CD4-positive, alpha-beta T cell (primary cell): Measurements from ENCODE around the gene COQ8B. TPM values are rescaled to one million over a fixed set of nuclear protein-coding genes. Genes with fewer than 3 reads are reported as not detected.
"Not testable (repeated sequence)": the region's sequence is repeated elsewhere in the genome, so short reads cannot be mapped to it uniquely, and the experiment has no call there.

ENCODE experiments used
- ATAC-seq: fragments of 200-7000 bp; cut with Tn5 transposase; one replicate; pipeline ENCODE4 v1.10.0; 2022; ENCODE audit warnings: mild to moderate bottlenecking; ENCODE audit not compliant: poor library complexity
- CTCF ChIA-PET: fragments of 350-600 bp; sonication (Branson Sonifier 250); formaldehyde crosslinking; loops from one replicate; lab custom pipeline; 2021; ENCODE audit warnings: antibody characterized with exemption, inconsistent platforms; lab: Charles Lee
- POLR2A ChIA-PET: fragments of 350-600 bp; sonication (Branson Sonifier 250); formaldehyde crosslinking; loops from one replicate; lab custom pipeline; 2021; ENCODE audit warnings: antibody characterized with exemption, inconsistent platforms; lab: Charles Lee
- DNase-seq, 14 experiments: peaks; one replicate each; pipeline ENCODE4 v3.0.0-alpha.2; 2013 to 2020; ENCODE audit warnings: mixed read lengths in 2 of 14
- H3K27ac ChIP-seq, 2 donors: one replicate each; pipeline versions ENCODE4 v1.5.1 to v1.7.0; 2013; ENCODE audit warnings: low read length in 2 of 2, low read depth in 1 of 2, mild to moderate bottlenecking in 1 of 2
- H3K27me3 ChIP-seq, 2 experiments: 1 replicate in 1 of 2; 2 replicates in 1 of 2; pipeline versions ENCODE4 v1.6.1 to v1.7.0; 2013; ENCODE audit warnings: low read length in 2 of 2, control low read depth in 1 of 2, mild to moderate bottlenecking in 1 of 2, moderate library complexity in 1 of 2; ENCODE audit not compliant: insufficient read depth in 2 of 2, control insufficient read depth in 1 of 2
- H3K36me3 ChIP-seq: one replicate; pipeline ENCODE4 v1.6.1; 2013; ENCODE audit warnings: low read length, control low read depth; ENCODE audit not compliant: insufficient read depth
- H3K4me1 ChIP-seq: one replicate; pipeline ENCODE4 v1.6.1; 2013; ENCODE audit warnings: low read length, control low read depth; ENCODE audit not compliant: insufficient read depth
- H3K4me3 ChIP-seq: one replicate; pipeline ENCODE4 v1.5.1; 2013; ENCODE audit warnings: mild to moderate bottlenecking, low read length, moderate library complexity
- H3K9me3 ChIP-seq, 2 experiments: 1 replicate in 1 of 2; 2 replicates in 1 of 2; pipeline versions ENCODE4 v1.6.1 to v1.7.0; 2013; ENCODE audit warnings: low read length in 2 of 2, mild to moderate bottlenecking in 2 of 2, control low read depth in 1 of 2, moderate library complexity in 1 of 2; ENCODE audit not compliant: control insufficient read depth in 1 of 2, insufficient read depth in 1 of 2
- H3K27ac Mint-ChIP-seq: one replicate; pipeline ENCODE4 v1.8.0; 2020; ENCODE audit warnings: mixed read lengths
- H3K27me3 Mint-ChIP-seq: one replicate; pipeline ENCODE4 v1.8.0; 2021; ENCODE audit warnings: mixed read lengths
- H3K36me3 Mint-ChIP-seq: one replicate; pipeline ENCODE4 v1.8.0; 2021; ENCODE audit warnings: low read depth, mixed read lengths
- H3K4me1 Mint-ChIP-seq: one replicate; pipeline ENCODE4 v1.8.0; 2021; ENCODE audit warnings: low read depth, mixed read lengths
- H3K4me3 Mint-ChIP-seq: one replicate; pipeline ENCODE4 v1.8.0; 2020; ENCODE audit warnings: mild to moderate bottlenecking, mixed read lengths
- H3K9me3 Mint-ChIP-seq: one replicate; pipeline ENCODE4 v1.8.0; 2020; ENCODE audit warnings: mixed read lengths
- intact Hi-C, 2 experiments: fragments of 100-400 bp; cut with DNase I in 1 of 2; cut with micrococcal nuclease in 1 of 2; formaldehyde crosslinking; loops; one replicate each; pipeline versions ENCODE4 v1.15.1 to v1.9.0; 2023 to 2025; cut with DNase I, micrococcal nuclease
- total RNA-seq, 174 experiments: library from RNA in 2 of 174; stranded (reverse) in 2 of 174; gene quantifications; one replicate each; pipeline ENCODE4 v1.2.3 and lab custom pipeline; 2021 to 2026
- TF ChIP-seq, protein P1 (sequence below): fragments of 200-600 bp; IDR thresholded peaks from one replicate; pipeline ENCODE4 v1.8.0; 2022; ENCODE audit warnings: antibody characterized with exemption, mild to moderate bottlenecking

COQ8B gene
- total RNA-seq, 2 experiments from 2014 or later = 16.4 to 18.3 TPM

DNA sequence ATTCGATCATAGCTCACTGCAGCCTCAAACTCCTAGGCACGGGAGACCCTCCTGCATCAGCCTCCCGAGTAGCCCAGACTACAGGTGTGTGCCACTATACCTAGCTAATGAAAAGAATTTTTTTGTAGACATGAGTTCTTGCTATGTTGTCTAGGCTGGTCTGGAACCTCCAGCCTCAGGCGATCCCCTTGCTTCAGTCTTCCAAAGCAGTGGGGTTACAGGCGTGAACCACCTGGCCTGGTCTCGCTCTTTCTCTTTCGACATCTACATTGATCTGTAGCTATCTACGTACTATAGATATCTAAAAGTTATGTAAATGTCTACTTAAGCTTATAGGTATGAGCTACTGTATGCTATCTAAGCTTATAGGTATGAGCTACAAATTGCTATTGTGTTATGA is 58.7 kb downstream of the COQ8B start:
- Histone ChIP-seq H3K27me3 (no peaks in the 10 kb centered on the region), H3K4me3 (no peak overlapping the region), H3K27ac (no peak overlapping the region), H3K4me1 (peaks cover 7% of the 10 kb centered on the region), H3K36me3 (no peaks in the 10 kb centered on the region), H3K9me3 (no peaks in the 10 kb centered on the region)
- DNase-seq = no peak
- H3K9me3 Mint-ChIP-seq = no peaks in the 10 kb centered on the region
- H3K36me3 Mint-ChIP-seq = no peaks in the 10 kb centered on the region
- no peaks in the 10 kb centered on the region for H3K27me3 Mint-ChIP-seq
- POLR2A ChIA-PET = no interaction called here
- ATAC-seq = no peak
- TF ChIP-seq, protein P1, sequence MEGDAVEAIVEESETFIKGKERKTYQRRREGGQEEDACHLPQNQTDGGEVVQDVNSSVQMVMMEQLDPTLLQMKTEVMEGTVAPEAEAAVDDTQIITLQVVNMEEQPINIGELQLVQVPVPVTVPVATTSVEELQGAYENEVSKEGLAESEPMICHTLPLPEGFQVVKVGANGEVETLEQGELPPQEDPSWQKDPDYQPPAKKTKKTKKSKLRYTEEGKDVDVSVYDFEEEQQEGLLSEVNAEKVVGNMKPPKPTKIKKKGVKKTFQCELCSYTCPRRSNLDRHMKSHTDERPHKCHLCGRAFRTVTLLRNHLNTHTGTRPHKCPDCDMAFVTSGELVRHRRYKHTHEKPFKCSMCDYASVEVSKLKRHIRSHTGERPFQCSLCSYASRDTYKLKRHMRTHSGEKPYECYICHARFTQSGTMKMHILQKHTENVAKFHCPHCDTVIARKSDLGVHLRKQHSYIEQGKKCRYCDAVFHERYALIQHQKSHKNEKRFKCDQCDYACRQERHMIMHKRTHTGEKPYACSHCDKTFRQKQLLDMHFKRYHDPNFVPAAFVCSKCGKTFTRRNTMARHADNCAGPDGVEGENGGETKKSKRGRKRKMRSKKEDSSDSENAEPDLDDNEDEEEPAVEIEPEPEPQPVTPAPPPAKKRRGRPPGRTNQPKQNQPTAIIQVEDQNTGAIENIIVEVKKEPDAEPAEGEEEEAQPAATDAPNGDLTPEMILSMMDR = no peak
- peaks cover 9% of the 10 kb centered on the region for H3K4me1 Mint-ChIP-seq
- intact Hi-C loops = no loop called here
- no peak overlapping the region for H3K27ac Mint-ChIP-seq
- CTCF ChIA-PET = interaction anchor here (1.2 kb wide), 1 partner anchor 23 kb away, joined by 3 read pairs; no protein-coding TSS in a partner anchor
- H3K4me3 Mint-ChIP-seq = no peak overlapping the region

DNA sequence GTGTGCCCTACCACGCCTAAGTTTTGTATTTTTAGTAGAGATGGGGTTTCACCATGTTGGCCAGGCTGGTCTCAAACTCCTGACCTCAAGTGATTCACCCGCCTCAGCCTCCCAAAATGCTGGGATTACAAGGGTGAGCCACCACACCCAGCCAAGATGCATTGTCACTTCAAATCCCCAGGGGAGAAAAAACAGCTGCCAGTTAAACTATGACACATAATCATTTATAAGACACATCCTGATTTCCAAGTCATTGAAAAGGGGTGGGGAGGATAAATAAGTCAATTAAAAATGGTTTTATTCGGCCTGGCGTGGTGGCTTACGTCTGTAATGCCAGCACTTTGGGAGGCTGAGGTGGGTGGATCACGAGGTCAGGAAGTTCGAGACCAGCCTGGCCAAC is 61.0 kb downstream of the COQ8B start:
- H3K4me3 Mint-ChIP-seq, H3K9me3 Mint-ChIP-seq, intact Hi-C loops, ATAC-seq, H3K36me3 Mint-ChIP-seq, H3K4me1 Mint-ChIP-seq, H3K27ac ChIP-seq, POLR2A ChIA-PET, H3K9me3 ChIP-seq, H3K27me3 ChIP-seq, H3K4me1 ChIP-seq, H3K27ac Mint-ChIP-seq, H3K27me3 Mint-ChIP-seq, H3K36me3 ChIP-seq, DNase-seq, H3K4me3 ChIP-seq: not testable (repeated sequence)
- CTCF ChIA-PET = interaction anchor here (0.7 kb wide), 1 partner anchor 961 kb away, joined by 3 read pairs; no protein-coding TSS in a partner anchor

DNA sequence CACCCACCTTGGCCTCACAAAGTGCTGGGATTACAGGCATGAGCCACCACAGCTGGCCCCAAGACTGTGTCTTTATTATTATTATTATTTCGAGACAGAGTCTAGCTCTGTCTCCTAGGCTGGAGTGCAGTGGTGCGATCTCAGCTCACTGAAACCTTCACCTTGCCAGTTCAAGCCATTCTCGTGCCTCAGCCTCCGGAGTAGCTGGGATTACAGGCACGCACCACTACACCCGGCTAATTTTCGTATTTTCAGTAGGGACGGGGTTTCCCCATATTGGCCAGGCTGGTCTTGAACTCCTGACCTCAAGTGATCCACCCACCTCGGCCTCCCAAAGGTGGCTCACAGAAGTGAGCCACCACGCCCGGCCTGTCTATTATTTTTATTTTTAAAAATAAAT is 64.4 kb downstream of the COQ8B start:
- H3K4me3 Mint-ChIP-seq, H3K9me3 Mint-ChIP-seq, H3K4me1 Mint-ChIP-seq, ATAC-seq, H3K27me3 ChIP-seq, H3K9me3 ChIP-seq, intact Hi-C loops, CTCF ChIA-PET, H3K4me3 ChIP-seq, H3K27me3 Mint-ChIP-seq, H3K36me3 ChIP-seq, DNase-seq, POLR2A ChIA-PET, H3K36me3 Mint-ChIP-seq, H3K4me1 ChIP-seq, H3K27ac ChIP-seq, H3K27ac Mint-ChIP-seq: not testable (repeated sequence)

DNA sequence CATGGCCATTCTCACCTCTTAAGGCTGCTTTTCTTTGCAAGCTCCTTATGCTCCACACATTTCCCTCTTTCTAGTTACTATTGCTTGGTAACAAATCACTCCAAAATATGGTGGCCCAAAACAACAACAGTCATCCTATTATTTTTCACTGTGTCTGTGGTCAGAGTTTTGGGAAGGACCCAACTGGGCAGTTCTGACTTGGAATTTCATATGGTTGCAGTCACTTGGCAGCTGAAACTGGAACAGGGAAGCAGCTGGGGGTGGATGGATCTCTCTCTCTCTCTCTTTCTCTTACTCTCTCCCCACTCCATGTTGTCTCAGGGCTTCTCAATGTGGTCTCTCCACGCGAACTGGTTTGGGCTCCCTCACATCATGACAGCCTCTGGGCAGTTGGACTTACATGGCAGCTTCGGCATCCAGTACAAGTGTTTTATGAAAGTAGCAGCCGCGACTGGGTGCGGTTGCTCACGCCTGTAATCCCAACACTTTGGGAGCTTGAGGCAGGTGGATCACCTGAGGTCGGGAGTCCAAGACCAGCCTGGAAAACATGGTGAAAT is 65.9 kb downstream of the COQ8B start:
- DNase-seq = no peak
- Histone ChIP-seq H3K4me1 (no peaks in the 10 kb centered on the region), H3K27ac (no peak overlapping the region), H3K9me3 (no peaks in the 10 kb centered on the region), H3K27me3 (peaks cover 0 to 2% of the 10 kb centered on the region in 2 experiments), H3K36me3 (no peaks in the 10 kb centered on the region), H3K4me3 (no peak overlapping the region)
- intact Hi-C loops = no loop called here
- H3K4me3 Mint-ChIP-seq = no peak overlapping the region
- ChIA-PET CTCF (no interaction called here), POLR2A (no interaction called here)
- TF ChIP-seq, protein P1 = no peak
- no peaks in the 10 kb centered on the region for H3K36me3 Mint-ChIP-seq
- no peak for ATAC-seq
- no peak overlapping the region for H3K27ac Mint-ChIP-seq
- no peaks in the 10 kb centered on the region for H3K9me3 Mint-ChIP-seq
- H3K27me3 Mint-ChIP-seq = peaks cover 7% of the 10 kb centered on the region
- no peaks in the 10 kb centered on the region for H3K4me1 Mint-ChIP-seq

- CTCF ChIA-PET, H3K27ac ChIP-seq, H3K4me1 ChIP-seq, POLR2A ChIA-PET, H3K4me3 ChIP-seq, H3K36me3 ChIP-seq, H3K4me3 Mint-ChIP-seq, ATAC-seq, H3K4me1 Mint-ChIP-seq, H3K27me3 Mint-ChIP-seq, H3K9me3 ChIP-seq, DNase-seq, H3K27ac Mint-ChIP-seq, H3K36me3 Mint-ChIP-seq, H3K9me3 Mint-ChIP-seq, H3K27me3 ChIP-seq, intact Hi-C loops: not testable (repeated sequence)
These were observed 66.6 kb downstream of the COQ8B start for GRCh38 chr19:40649903-40650675.
